Activated naive CD4-positive, alpha-beta T cell treated with anti-CD3 and anti-CD28 coated beads, Interleukin-2, amount 50 U/mL, for 24 hours (primary cell): Measurements from ENCODE around the gene MT4.

Experiments
- H3K27ac Mint-ChIP-seq: one replicate; pipeline ENCODE4 v1.8.0; 2021; ENCODE audit warnings: mild to moderate bottlenecking, mixed read lengths
- H3K27me3 Mint-ChIP-seq: one replicate; pipeline ENCODE4 v1.8.0; 2021; ENCODE audit warnings: mixed read lengths
- H3K36me3 Mint-ChIP-seq: one replicate; pipeline ENCODE4 v1.8.0; 2021; ENCODE audit warnings: mixed read lengths
- H3K4me1 Mint-ChIP-seq: one replicate; pipeline ENCODE4 v1.8.0; 2021; ENCODE audit warnings: mixed read lengths
- H3K4me3 Mint-ChIP-seq: one replicate; pipeline ENCODE4 v1.8.0; 2021; ENCODE audit warnings: mild to moderate bottlenecking, mixed read lengths
- H3K9me3 Mint-ChIP-seq: one replicate; pipeline ENCODE4 v1.8.0; 2021; ENCODE audit warnings: mixed read lengths

Gene MT4

DNA sequence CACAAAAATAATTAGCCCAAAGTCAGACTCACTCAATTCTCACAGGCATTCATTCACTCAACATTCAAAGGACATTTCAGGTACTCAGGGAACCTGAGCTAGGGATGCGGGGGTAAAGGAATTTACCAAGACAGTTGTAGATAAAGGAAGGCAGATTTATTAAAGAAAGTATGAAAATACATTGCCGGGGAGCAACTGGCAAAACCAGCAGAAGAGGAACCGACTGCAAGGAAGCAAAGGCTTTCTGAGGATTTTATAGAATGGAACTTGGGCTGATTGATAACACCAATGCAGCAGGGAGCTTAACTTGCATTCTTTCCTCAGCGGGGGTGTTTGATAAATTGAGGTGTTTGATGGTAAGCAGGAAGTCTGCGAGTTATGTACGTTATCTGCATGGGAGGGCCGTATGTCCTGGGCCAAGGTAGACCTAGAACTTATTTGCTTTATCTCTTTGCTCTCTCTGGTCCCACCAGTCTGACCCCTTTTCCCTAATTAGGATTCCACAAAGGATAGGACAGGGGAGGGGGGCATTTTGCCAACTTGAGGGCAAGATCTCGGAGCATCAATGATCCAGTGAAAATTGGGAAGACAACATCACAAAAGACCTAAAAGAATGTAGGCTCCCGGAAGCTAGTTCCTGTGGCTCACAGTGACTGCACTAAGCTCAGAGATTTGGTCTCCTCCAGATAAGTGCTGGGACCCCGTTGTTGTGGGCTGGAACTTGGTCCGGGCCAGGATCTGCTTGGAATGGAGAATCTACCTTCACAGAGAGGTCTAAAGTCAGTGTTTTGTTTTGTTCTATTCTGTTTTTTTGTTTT lies 18.7 kb downstream of the MT4 start:
- no peaks in the 10 kb centered on the region for H3K9me3 Mint-ChIP-seq
- H3K27me3 Mint-ChIP-seq: peaks cover 3% of the 10 kb centered on the region
- no peaks in the 10 kb centered on the region for H3K4me1 Mint-ChIP-seq
- no peaks in the 10 kb centered on the region for H3K36me3 Mint-ChIP-seq
- no peak overlapping the region for H3K27ac Mint-ChIP-seq
- no peak overlapping the region for H3K4me3 Mint-ChIP-seq

- Mint-ChIP-seq H3K4me1 (peaks cover 4% of the 10 kb centered on the region), H3K27me3 (peaks cover 5% of the 10 kb centered on the region), H3K27ac (no peak overlapping the region), H3K4me3 (no peak overlapping the region), H3K36me3 (no peaks in the 10 kb centered on the region), H3K9me3 (no peaks in the 10 kb centered on the region)
Observed at GRCh38 chr16:56584276-56584675, 19.4 kb downstream of the MT4 start.

- Mint-ChIP-seq H3K4me1 (peaks cover 15% of the 10 kb centered on the region), H3K27me3 (peaks cover 9% of the 10 kb centered on the region), H3K9me3 (no peaks in the 10 kb centered on the region), H3K27ac (peak overlapping the region; percentile 55), H3K4me3 (peak overlapping the region; percentile 89), H3K36me3 (no peaks in the 10 kb centered on the region)
Observed at GRCh38 chr16:56588781-56589140, 23.9 kb downstream of the MT4 start.

GRCh38 chr16:56589141-56590039 lies 24.5 kb downstream of the MT4 start, which contains the start of gene MT3:
MT3 (plus strand) TSS chr16:56589528; CDS start chr16:56589591, 63 bp downstream.
- no peaks in the 10 kb centered on the region for H3K9me3 Mint-ChIP-seq
- peaks cover 15% of the 10 kb centered on the region for H3K4me1 Mint-ChIP-seq
- H3K27me3 Mint-ChIP-seq: peaks cover 9% of the 10 kb centered on the region
- H3K27ac Mint-ChIP-seq: peak within 1 kb of the TSS; percentile 55
- no peaks in the 10 kb centered on the region for H3K36me3 Mint-ChIP-seq
- H3K4me3 Mint-ChIP-seq: peak within 1 kb of the TSS; percentile 89

- Mint-ChIP-seq H3K9me3 (no peaks in the 10 kb centered on the region), H3K4me1 (peaks cover 15% of the 10 kb centered on the region), H3K27ac (no peak overlapping the region), H3K36me3 (no peaks in the 10 kb centered on the region), H3K4me3 (no peak overlapping the region), H3K27me3 (peaks cover 9% of the 10 kb centered on the region)
Observed at GRCh38 chr16:56591377-56592060, 26.6 kb downstream of the MT4 start.

DNA sequence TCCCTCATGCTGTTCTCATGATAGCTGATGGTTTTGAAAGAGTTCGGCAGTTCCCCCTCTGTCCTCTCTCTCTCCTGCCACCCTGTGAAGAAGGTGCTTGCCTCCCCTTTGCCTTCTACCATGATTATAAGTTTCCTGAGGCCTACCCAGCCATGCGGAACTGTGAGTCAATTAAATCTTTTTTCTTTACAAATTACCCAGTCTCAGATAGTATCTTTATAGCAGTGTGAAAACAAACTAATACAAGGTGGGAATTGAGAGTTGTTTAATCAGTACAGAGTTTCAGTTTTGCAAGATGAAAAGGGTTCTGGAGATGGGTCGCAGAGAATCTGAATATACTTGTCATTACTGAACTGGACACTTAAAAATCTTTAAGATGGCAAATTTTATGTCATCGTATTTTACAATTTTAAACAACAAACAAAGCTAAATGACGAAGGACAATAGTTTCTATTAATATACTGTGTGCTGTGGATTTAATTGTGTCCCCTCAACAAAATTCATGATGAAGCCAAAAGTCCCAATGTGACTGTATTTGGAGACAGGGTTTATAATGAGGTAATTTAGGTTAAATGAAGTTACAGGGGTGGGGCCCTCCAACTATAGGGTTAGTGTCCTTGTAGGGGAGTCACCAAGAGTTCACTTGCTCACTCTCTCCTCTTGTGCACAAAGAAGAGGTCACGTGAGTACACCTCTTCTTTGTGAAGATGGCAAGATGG lies 28.9 kb downstream of the MT4 start:
- Mint-ChIP-seq H3K4me1 (peaks cover 14% of the 10 kb centered on the region), H3K27ac (no peak overlapping the region), H3K4me3 (no peak overlapping the region), H3K27me3 (peaks cover 6% of the 10 kb centered on the region), H3K36me3 (no peaks in the 10 kb centered on the region), H3K9me3 (no peaks in the 10 kb centered on the region)

- Mint-ChIP-seq H3K27ac (no peak overlapping the region), H3K9me3 (no peaks in the 10 kb centered on the region), H3K27me3 (peaks cover 4% of the 10 kb centered on the region), H3K36me3 (no peaks in the 10 kb centered on the region), H3K4me1 (peaks cover 11% of the 10 kb centered on the region), H3K4me3 (no peak overlapping the region)
Observed at GRCh38 chr16:56594292-56594619, 29.4 kb downstream of the MT4 start.

DNA sequence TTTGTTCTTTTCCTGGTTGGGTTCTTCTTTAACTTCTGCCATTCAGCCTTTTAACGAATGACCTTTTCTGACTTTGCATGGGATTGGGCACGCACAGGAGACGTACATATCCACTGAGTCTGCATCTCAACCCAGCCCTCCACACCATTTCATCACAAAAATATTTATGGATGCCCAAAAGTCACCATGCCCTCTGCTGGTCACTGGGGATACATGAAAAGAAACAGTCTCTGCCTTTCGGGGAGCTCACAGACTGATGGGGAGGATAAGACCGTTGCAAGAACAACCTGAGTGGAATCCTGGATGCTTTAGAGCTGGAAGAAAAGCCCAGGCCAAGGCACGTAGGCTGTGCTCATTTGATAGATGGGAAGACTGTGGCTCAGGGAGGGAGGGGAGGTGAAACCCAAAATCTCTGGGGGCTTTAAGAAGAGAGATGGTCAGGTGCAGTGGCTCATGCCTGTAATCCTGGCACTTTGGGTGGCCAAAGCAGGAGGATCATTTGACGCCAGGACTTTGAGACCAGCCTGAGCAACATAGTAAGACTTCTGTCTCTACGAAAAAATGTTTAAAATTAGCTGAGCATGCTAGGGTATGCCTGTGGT lies 35.6 kb downstream of the MT4 start:
- Mint-ChIP-seq H3K4me1 (peaks cover 4% of the 10 kb centered on the region), H3K27ac (peak overlapping the region; percentile 14), H3K36me3 (no peaks in the 10 kb centered on the region), H3K4me3 (no peak overlapping the region), H3K27me3 (no peaks in the 10 kb centered on the region), H3K9me3 (no peaks in the 10 kb centered on the region)

DNA sequence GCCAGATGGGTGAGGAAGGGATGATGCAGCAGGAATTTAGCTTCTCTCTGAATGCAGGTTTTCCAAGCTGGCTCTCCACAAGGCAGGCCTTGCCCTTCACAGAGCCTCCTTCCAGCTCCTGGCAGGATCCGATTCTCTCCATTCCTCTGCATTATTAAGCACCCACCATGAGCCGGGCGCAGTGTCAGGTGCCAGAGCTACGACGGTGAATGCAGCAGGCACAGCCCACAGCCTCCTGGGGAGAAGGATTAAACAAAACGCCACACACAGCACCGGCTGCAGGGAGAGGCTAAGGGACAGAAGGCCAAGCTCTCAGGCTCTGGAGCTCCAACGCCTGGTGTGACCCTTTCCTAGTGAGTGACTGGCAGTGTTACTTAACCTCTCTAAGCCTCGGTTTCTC lies 36.5 kb downstream of the MT4 start:
- peaks cover 8% of the 10 kb centered on the region for H3K4me1 Mint-ChIP-seq
- no peak overlapping the region for H3K4me3 Mint-ChIP-seq
- H3K9me3 Mint-ChIP-seq: no peaks in the 10 kb centered on the region
- no peaks in the 10 kb centered on the region for H3K27me3 Mint-ChIP-seq
- no peaks in the 10 kb centered on the region for H3K36me3 Mint-ChIP-seq
- no peak overlapping the region for H3K27ac Mint-ChIP-seq

DNA sequence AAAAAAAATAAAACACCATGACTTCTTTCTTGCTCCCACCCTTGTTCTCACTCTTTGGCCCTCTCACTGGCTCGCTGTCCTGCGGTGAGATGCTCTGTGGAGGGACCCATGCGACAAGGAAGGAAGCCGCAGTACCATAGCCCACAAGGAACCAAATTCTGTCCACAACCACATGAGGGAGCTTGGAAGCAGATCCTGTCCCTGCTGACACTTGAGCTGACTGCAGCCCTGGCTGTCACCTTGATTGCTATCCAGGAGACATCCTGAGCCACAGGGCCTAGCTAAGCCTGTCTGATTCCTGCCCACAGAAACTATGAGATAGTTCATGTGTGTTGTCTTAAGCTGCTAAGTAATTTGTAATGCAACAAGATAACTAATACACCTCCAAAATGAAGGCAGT lies 38.7 kb downstream of the MT4 start:
- H3K4me1 Mint-ChIP-seq: peaks cover 26% of the 10 kb centered on the region
- no peaks in the 10 kb centered on the region for H3K9me3 Mint-ChIP-seq
- no peaks in the 10 kb centered on the region for H3K36me3 Mint-ChIP-seq
- H3K27ac Mint-ChIP-seq: no peak overlapping the region
- no peaks in the 10 kb centered on the region for H3K27me3 Mint-ChIP-seq
- H3K4me3 Mint-ChIP-seq: no peak overlapping the region

DNA sequence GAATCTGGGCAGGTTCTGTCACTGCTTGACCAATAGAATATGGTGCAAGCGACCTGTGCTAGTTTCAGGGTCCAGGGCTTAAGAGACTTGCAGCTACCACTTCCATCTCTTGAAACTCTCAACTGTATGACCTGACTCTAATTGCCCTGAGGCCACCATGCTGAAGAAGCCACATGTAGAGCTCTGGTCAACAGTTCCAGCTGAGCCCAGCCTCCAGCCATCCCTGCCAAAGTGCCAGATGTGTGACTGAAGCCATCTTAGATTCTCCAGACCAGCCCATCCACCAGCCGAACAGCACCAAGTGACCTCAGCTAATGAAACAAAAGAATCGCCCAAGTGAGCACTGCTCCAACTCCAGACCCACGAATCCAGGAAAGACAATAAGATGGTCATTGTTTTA lies 40.1 kb downstream of the MT4 start:
- Mint-ChIP-seq H3K27me3 (no peaks in the 10 kb centered on the region), H3K4me3 (no peak overlapping the region), H3K9me3 (no peaks in the 10 kb centered on the region), H3K36me3 (no peaks in the 10 kb centered on the region), H3K4me1 (peaks cover 32% of the 10 kb centered on the region), H3K27ac (no peak overlapping the region)

DNA sequence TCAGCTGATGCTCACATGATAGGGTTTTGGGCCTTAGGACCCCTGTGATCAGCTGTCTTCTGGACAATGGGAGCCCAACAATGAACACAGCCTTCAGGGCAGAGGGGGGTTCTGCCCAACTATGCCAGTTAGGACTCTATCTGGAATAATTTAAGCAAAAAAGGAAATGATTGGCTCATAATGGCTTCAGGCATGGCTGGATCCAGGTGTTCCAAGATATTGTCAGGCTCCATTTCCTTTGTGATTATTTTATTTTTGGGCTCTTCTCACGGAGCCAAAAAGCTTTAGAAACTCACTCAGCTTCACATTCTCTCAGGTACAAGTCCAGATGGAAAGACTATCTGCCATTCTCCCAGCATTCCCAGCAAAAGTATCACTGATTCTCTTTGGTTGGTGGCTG lies 40.6 kb downstream of the MT4 start:
- no peak overlapping the region for H3K4me3 Mint-ChIP-seq
- H3K27me3 Mint-ChIP-seq: no peaks in the 10 kb centered on the region
- H3K27ac Mint-ChIP-seq: no peak overlapping the region
- H3K9me3 Mint-ChIP-seq: no peaks in the 10 kb centered on the region
- H3K4me1 Mint-ChIP-seq: peaks cover 34% of the 10 kb centered on the region
- no peaks in the 10 kb centered on the region for H3K36me3 Mint-ChIP-seq

- H3K27me3 Mint-ChIP-seq: no peaks in the 10 kb centered on the region
- H3K9me3 Mint-ChIP-seq: no peaks in the 10 kb centered on the region
- peak overlapping the region; percentile 32 for H3K27ac Mint-ChIP-seq
- no peak overlapping the region for H3K4me3 Mint-ChIP-seq
- no peaks in the 10 kb centered on the region for H3K36me3 Mint-ChIP-seq
- peaks cover 38% of the 10 kb centered on the region for H3K4me1 Mint-ChIP-seq
Observed at GRCh38 chr16:56606071-56606475, 41.2 kb downstream of the MT4 start.

- no peaks in the 10 kb centered on the region for H3K27me3 Mint-ChIP-seq
- H3K27ac Mint-ChIP-seq: peak overlapping the region; percentile 83
- H3K4me1 Mint-ChIP-seq: peaks cover 44% of the 10 kb centered on the region
- H3K4me3 Mint-ChIP-seq: peak overlapping the region; percentile 75
- H3K9me3 Mint-ChIP-seq: no peaks in the 10 kb centered on the region
- H3K36me3 Mint-ChIP-seq: no peaks in the 10 kb centered on the region
Observed at GRCh38 chr16:56606476-56607108, 41.7 kb downstream of the MT4 start.
